ENCODE measurements around the gene TIMM50. TPM values are rescaled to one million over a fixed set of nuclear protein-coding genes. Genes with fewer than 3 reads are reported as not detected.

The TIMM50 gene
- total RNA-seq, 1 experiment from 2014 or later, result 97.2 TPM

DNA sequence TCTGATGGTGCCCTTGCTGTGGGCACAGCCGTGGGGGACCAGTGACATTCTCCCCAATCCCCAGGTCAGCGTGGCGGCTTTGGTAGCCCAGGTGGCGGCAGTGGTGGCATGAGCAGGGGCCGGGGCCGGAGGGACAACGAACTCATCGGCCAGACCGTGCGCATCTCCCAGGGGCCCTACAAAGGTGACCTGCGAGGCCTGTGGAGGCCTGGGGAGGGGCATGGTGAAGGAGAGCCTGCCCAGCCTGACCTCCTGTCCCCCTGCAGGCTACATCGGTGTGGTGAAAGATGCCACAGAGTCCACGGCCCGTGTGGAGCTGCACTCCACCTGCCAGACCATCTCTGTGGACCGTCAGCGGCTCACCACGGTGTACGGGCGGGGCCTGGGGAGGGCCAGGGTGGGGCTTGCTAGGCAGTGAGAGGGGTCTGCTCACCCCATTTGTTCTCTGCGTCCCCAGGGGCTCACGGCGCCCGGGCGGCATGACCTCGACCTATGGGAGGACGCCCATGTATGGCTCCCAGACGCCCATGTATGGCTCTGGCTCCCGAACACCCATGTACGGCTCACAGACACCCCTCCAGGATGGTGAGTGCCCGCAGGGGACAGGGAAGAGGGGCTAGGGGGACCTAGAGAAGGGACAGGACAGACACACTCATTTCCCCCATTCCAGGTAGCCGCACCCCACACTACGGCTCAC lies 7.7 kb upstream of the TIMM50 start:
- Histone ChIP-seq H2AFZ (ENCODE audit: low read length) (no peak overlapping the region), H3K9me3 (ENCODE audit: low read length) (no peaks in the 10 kb centered on the region), H3K4me2 (ENCODE audit: low read length) (no peak overlapping the region), H4K20me1 (ENCODE audit: low read length) (no peaks in the 10 kb centered on the region), H3K4me3 (ENCODE audit: low read length) (no peak overlapping the region), H3K27me3 (ENCODE audit: low read length) (no peaks in the 10 kb centered on the region), H3K9ac (ENCODE audit: low read length) (no peak overlapping the region), H3F3A (ENCODE audit: low read length, unreplicated experiment) (no peaks in the 10 kb centered on the region), H3K4me1 (ENCODE audit: insufficient read depth, low read length) (no peaks in the 10 kb centered on the region), H3K79me2 (ENCODE audit: low read length) (no peaks in the 10 kb centered on the region), H3K27ac (ENCODE audit: low read length) (no peak overlapping the region), H3K9me2 (replicated peaks; ENCODE audit: low read length) (no peaks in the 10 kb centered on the region), H3K36me3 (ENCODE audit: low read depth, low read length) (peaks cover 34% of the 10 kb centered on the region; the same call in 1 of the 2 replicates)
- BruUV-seq (replicated peaks), result no TSS peak
- POLR2A ChIA-PET (ENCODE audit: unreplicated experiment), result no interaction called here
- intact Hi-C loops (cut with micrococcal nuclease), result loop anchor here (10.0 kb wide), 1 partner anchor 62 kb away; the partner anchor contains the start of gene EID2B
- no peak for TF ChIP-seq EZH2phosphoT487 (IDR thresholded peaks at IDR 0.05; ENCODE audit: borderline replicate concordance, low read length)
- TF ChIP-seq EZH2 (IDR thresholded peaks at IDR 0.05; ENCODE audit: low read length, unreplicated experiment), result no peak
- TF ChIP-seq, protein P1, sequence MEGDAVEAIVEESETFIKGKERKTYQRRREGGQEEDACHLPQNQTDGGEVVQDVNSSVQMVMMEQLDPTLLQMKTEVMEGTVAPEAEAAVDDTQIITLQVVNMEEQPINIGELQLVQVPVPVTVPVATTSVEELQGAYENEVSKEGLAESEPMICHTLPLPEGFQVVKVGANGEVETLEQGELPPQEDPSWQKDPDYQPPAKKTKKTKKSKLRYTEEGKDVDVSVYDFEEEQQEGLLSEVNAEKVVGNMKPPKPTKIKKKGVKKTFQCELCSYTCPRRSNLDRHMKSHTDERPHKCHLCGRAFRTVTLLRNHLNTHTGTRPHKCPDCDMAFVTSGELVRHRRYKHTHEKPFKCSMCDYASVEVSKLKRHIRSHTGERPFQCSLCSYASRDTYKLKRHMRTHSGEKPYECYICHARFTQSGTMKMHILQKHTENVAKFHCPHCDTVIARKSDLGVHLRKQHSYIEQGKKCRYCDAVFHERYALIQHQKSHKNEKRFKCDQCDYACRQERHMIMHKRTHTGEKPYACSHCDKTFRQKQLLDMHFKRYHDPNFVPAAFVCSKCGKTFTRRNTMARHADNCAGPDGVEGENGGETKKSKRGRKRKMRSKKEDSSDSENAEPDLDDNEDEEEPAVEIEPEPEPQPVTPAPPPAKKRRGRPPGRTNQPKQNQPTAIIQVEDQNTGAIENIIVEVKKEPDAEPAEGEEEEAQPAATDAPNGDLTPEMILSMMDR (conservative IDR thresholded peaks at IDR 0.05; ENCODE audit: low read depth, low read length), result no peak
- DNase-seq, result no peak
- CTCF ChIA-PET, result no interaction called here
- ATAC-seq, result no peak

DNA sequence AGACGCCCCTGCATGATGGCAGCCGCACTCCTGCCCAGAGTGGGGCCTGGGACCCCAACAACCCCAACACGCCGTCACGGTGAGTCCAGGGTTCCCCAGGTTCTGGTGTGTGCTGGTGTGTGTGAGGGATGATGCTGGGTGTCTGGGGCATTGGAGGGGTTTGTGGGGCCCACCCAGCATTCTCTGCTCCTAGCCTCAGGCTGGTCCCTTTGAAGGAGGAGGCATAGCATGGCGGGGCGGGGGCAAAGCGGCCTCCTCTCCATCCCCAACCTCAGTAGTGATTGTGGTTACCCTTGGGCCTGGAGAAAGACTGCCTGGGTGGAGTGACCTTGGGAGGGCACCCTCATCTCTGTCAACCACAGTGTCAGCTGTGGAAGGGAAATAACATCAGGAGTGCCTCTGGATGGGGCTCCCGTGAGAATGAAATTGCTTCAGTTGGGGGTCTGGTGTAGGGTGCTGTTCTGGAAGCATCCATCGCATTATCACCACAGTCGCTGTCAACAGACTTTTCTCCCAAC lies 7.1 kb upstream of the TIMM50 start:
- Histone ChIP-seq H3K36me3 (ENCODE audit: low read depth, low read length) (peaks cover 30% of the 10 kb centered on the region; the same call in 1 of the 2 replicates), H3K4me2 (ENCODE audit: low read length) (no peak overlapping the region)
- POLR2A ChIA-PET (ENCODE audit: unreplicated experiment), result no interaction called here

More for the DNA sequence above, 7.1 kb upstream of the TIMM50 start:
- no peak overlapping the region for H2AFZ ChIP-seq (ENCODE audit: low read length)
- intact Hi-C loops (cut with micrococcal nuclease), result loop anchor here (10.0 kb wide), 1 partner anchor 61 kb away; the partner anchor contains the start of gene EID2B
- H3K79me2 ChIP-seq (ENCODE audit: low read length), result no peaks in the 10 kb centered on the region
- no peak overlapping the region for H3K4me3 ChIP-seq (ENCODE audit: low read length)
- no peaks in the 10 kb centered on the region for H3K9me3 ChIP-seq (ENCODE audit: low read length)
- BruUV-seq (replicated peaks), result no TSS peak
- H3K9me2 ChIP-seq (replicated peaks; ENCODE audit: low read length), result no peaks in the 10 kb centered on the region
- no peak overlapping the region for H3K27ac ChIP-seq (ENCODE audit: low read length)
- no peak overlapping the region for H3K9ac ChIP-seq (ENCODE audit: low read length)
- H4K20me1 ChIP-seq (ENCODE audit: low read length), result no peaks in the 10 kb centered on the region
- no peaks in the 10 kb centered on the region for H3K4me1 ChIP-seq (ENCODE audit: insufficient read depth, low read length)
- no peaks in the 10 kb centered on the region for H3K27me3 ChIP-seq (ENCODE audit: low read length)
- CTCF ChIA-PET, result interaction anchor here (0.6 kb wide), 2 partner anchors 25 to 38 kb away, joined by 3 read pairs; partner anchors contain the start of genes DLL3 and RPS16
- H3F3A ChIP-seq (ENCODE audit: low read length, unreplicated experiment), result no peaks in the 10 kb centered on the region
- ATAC-seq (no peak; the same call in 1 of the 2 replicates), DNase-seq (no peak)
- TF ChIP-seq EZH2phosphoT487 (IDR thresholded peaks at IDR 0.05; ENCODE audit: borderline replicate concordance, low read length) (no peak), EZH2 (IDR thresholded peaks at IDR 0.05; ENCODE audit: low read length, unreplicated experiment) (no peak)
- TF ChIP-seq, protein P1 (conservative IDR thresholded peaks at IDR 0.05; ENCODE audit: low read depth, low read length), result no peak
